ENCODE data around the gene FBXO21.
"Not testable (repeated sequence)": the region's sequence is repeated elsewhere in the genome, so short reads cannot be mapped to it uniquely, and the experiment has no call there.

Gene FBXO21

GRCh38 chr12:117101953-117102799 lies 88.1 kb downstream of the FBXO21 start:
- DNase-seq (ENCODE audit: low read depth) = no peak

DNA sequence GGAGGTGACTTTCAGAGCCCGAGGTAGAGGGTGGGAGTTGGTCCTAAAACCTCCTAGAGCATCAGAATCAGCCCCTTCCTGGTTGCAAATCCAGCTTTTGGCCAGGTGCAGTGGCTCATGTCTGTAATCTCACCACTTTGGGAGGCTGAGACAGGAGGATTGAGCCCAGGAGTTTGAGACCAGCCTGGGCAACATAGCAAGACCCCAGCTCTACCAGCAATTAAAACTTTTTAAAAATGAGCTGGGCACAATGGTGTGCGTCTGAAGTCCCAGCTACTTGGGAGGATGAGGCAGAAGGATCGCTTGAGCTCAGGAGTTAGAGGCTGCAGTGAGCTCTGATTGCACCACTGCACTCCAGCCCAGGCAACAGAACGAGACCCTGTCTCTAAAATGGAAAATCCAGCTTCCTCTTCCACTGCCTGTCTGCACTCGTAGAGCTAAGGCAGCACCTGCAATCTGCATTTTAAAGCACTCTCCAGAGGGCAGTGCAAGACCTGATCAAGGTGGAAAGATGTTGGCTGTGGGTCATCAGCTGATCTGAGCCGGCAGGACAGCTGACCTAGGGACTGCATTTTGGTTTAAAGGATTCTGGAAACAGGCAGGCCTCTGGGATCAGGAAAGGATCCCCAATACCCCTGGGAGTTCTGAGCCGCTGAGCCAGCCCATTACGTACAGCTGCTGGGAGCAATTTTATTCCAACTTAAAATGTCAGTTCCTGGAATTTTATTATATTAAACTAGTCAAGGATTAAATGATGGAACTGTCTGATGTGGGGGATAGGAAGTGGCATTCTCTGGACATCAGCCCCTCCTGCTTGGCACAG lies 89.2 kb downstream of the FBXO21 start:
- no peak for DNase-seq (ENCODE audit: low read depth)

- no peak for DNase-seq (ENCODE audit: low read depth)
These were observed 90.0 kb downstream of the FBXO21 start for GRCh38 chr12:117100251-117100650.

DNA sequence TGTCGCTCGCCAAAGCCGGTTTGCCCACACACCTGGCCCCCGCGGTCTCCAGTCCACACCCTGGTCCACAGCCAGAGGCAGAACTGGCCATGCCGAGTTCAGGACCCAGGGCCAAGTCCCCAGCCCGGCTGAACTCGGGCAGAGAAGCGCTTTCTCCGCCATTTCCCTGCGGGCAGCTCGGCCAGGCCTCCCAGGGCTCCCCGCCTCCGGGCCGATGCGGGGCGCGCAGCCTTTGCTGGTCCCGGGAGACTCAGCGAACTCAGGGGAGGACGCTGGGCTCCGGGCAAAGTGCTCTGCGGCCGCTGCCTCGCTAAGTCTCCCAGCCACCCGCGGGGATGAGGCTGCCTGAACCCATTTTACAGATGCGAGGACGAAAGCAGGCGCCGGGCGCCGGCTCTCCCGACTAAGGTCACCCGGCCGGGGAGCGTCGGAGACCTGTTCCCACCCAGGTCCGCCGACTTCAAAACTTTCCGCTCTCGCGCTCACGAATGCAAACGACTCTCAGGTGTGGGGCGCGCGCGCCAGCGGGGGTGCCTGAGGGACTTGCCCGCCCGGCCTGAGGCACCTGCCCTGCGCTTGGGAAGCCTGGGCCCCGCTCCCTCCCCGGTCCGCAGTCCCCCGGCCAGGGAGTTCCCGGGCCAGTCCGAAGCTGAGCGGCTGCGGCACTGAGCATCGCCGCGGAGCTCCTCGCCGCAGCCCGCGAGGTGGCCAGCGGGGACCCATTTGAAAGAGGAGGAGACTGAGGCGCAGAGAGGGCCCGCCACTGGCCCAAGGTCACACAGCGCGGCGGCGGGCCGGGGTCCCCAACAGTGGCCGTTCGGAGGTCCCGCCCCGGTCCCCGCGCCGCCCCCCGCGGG lies 91.7 kb downstream of the FBXO21 start:
- DNase-seq (ENCODE audit: low read depth) = no peak

- no peak for DNase-seq (ENCODE audit: low read depth)
These were observed 92.3 kb downstream of the FBXO21 start for GRCh38 chr12:117098024-117098360.

DNA sequence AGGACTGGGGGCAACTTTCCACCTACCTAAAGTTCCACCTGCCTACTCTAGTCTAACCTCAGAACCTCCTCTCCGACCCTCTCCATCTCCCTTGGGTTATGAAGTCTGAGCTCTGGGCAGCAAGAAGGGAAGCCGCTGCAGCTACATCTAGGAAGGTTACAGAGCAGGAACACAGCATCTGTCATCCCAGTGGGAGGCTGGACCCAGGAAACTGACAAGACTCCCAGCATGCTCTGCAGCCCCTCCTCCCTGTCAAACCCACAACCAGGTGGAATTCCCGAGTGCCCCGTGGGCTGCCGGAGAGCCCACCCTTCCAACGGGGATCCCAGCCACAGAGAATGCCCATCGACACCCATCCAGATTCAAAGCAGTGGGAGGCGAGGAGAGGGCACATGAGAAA lies 93.1 kb downstream of the FBXO21 start:
- no peak for DNase-seq (ENCODE audit: low read depth)

- DNase-seq (ENCODE audit: low read depth) = no peak
These were observed 93.7 kb downstream of the FBXO21 start for GRCh38 chr12:117096501-117097042.

GRCh38 chr12:117095191-117095590 lies 95.1 kb downstream of the FBXO21 start:
- DNase-seq (ENCODE audit: low read depth) = not testable (repeated sequence)

DNA sequence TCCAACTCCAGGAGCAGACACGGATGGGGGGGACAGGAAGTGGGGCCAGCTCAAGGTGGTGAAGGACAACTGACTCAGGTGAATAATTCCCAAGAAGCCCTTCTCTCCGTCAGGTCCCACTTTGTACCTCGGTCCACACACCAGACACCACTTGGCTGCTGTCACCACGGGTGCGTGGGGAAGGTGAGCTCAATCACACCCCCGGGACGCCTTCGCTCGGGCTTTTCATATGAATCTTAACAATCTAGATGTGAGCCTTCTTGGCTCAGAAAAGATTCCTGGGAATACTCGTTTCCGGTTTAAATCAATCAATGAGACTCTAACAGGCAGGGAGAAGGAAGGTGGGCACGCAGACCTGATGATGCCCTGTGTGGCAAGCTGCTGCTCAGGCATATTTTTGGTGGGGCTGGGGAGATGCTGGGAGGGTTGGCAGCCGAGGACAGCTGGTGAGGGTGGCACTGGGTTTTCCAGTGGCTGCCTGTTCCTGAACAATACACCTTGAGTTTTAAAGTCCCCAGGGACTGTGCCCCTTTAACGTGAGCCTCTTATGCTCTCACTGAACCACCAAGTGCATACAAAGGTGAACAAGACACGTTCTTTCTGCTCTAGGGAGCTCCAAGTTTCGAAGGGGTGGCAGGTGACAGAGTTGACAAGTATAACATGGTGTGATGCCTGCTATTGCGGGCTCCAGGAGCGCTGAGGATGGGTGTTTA lies 96.2 kb downstream of the FBXO21 start:
- no peak for DNase-seq (ENCODE audit: low read depth)

DNA sequence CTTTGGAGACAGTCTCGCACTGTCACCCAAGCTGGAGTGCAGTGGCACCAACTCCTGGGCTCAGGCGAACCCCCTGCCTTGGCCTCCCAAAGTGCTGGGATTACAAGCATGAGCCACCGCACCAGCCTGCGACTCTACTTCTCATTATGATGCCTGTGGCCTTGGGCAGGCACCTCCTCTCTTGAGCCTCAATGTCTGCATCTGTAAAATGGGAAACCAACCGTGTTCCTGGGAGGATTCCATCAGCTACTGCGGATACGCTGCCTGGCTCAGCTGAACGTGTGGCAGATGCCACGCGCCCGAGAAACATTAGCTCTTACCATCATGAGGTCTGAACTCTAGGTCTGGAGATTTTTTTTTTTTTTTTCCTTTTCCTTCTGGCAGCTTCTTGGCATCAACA lies 96.8 kb downstream of the FBXO21 start:
- DNase-seq (ENCODE audit: low read depth) = no peak

GRCh38 chr12:117092886-117093285 lies 97.4 kb downstream of the FBXO21 start:
- no peak for DNase-seq (ENCODE audit: low read depth)

- DNase-seq (ENCODE audit: low read depth) = no peak
These were observed 97.8 kb downstream of the FBXO21 start for GRCh38 chr12:117092511-117092780.
